K562 (cell line): ENCODE data around the gene CDC42EP1. TPM values are rescaled to one million over a fixed set of nuclear protein-coding genes. Genes with fewer than 3 reads are reported as not detected.

Experiments used
- ATF1 ChIP-seq, 2 experiments: fragments of 450-650 bp in 1 of 2; IDR thresholded peaks; 2 replicates each; pipeline ENCODE4 v1.6.1; 2016; ENCODE audit warnings: missing compliant biosample characterization in 1 of 2, missing genetic modification characterization in 1 of 2
- CUX1 ChIP-seq: fragments of 200-800 bp; sonication (Bioruptor generic); IDR thresholded peaks from 2 replicates; pipeline ENCODE4 v1.6.1; 2016; ENCODE audit warnings: missing genetic modification characterization, missing compliant biosample characterization
- ZNF175 ChIP-seq: fragments of 200-800 bp; sonication (Bioruptor generic); IDR thresholded peaks from 2 replicates; pipeline ENCODE4 v1.6.1; 2016; ENCODE audit warnings: low read depth, mild to moderate bottlenecking, missing genetic modification characterization, missing compliant biosample characterization
- polyA plus RNA-seq, 8 experiments: library from polyadenylated mRNA; depleted of rRNA in 4 of 8; stranded (reverse) in 5 of 8; unstranded in 3 of 8; fragments of >200 nt; fragmentation: Nextera tagmentation in 2 of 8; fragmentation: Illumina TruSeq in 1 of 8; extraction: Ambion mirVana in 2 of 8; extraction: Trizol in 1 of 8; gene quantifications; 2 replicates each; pipeline versions ENCODE4 v1.2.1 to v1.2.3, GENCODE V29; 2011 to 2014; ENCODE audit warnings: inconsistent platforms in 1 of 8, missing spikeins in 1 of 8
- total RNA-seq, 7 experiments: library from RNA; depleted of rRNA in 6 of 7; stranded (reverse); fragments of >200 nt in 6 of 7; fragmentation: Illumina TruSeq in 2 of 7; extraction: Trizol in 2 of 7; gene quantifications; 2 replicates each; pipeline versions ENCODE4 v1.2.1 to v1.2.3, GENCODE V29; 2011 to 2021; ENCODE audit warnings: low replicate concordance in 1 of 7

Gene CDC42EP1
- total and polyA plus RNA-seq, 9 of the 15 experiments (the other 6 are each of a cell fraction or from before 2014, with no cell fraction given) = 0.67 to 70.2 (median 7.3) TPM

GRCh38 chr22:37562049-37562875, 2.0 kb downstream of the CDC42EP1 start (continued):
- 0 out of 2 replicates have a peak, but pooled peaks have one; percentile 65 for TF ChIP-seq CUX1 (CRISPR knock-in tag)
- no peak for TF ChIP-seq ATF1 (CRISPR knock-in tag; IDR thresholded peaks at IDR 0.05)
- TF ChIP-seq ATF1 (tag; IDR thresholded peaks at IDR 0.05) = peak; percentile 47; the same call in 1 of the 2 replicates
- TF ChIP-seq ZNF175 (CRISPR knock-in tag) = peak; percentile 43; the same call in 1 of the 2 replicates
- TF ChIP-seq, all 486 proteins: peak for 18
